ENCODE results near the gene LENEP. TPM values are rescaled to one million over a fixed set of nuclear protein-coding genes. Genes with fewer than 3 reads are reported as not detected.
"Not testable (repeated sequence)": the region's sequence is repeated elsewhere in the genome, so short reads cannot be mapped to it uniquely, and the experiment has no call there.

Gene LENEP
- total RNA-seq, 2 donors from 2014 or later: 0.77 to 0.97 TPM

GRCh38 chr1:154994591-154994990 is 1.2 kb downstream of the LENEP start:
- H3K4me3 Mint-ChIP-seq: no peak overlapping the region
- ATAC-seq (replicated peaks): no peak
- no peaks in the 10 kb centered on the region for H3K9me3 Mint-ChIP-seq
- peaks cover 29% of the 10 kb centered on the region for H3K36me3 Mint-ChIP-seq (ENCODE audit: low read depth)
- H3K4me1 Mint-ChIP-seq: peaks cover 31% of the 10 kb centered on the region
- H3K27me3 Mint-ChIP-seq: no peaks in the 10 kb centered on the region
- peak overlapping the region; percentile 71 for H3K27ac Mint-ChIP-seq

GRCh38 chr1:154995301-154995983 is 2.1 kb downstream of the LENEP start:
- not testable (repeated sequence) for H3K27me3 Mint-ChIP-seq
- peak overlapping the region; percentile 71 for H3K27ac Mint-ChIP-seq
- H3K4me1 Mint-ChIP-seq: peaks cover 38% of the 10 kb centered on the region

GRCh38 chr1:154996966-154997701 is 3.7 kb downstream of the LENEP start:
- Mint-ChIP-seq H3K4me3 (peak overlapping the region; percentile 91), H3K27me3 (no peaks in the 10 kb centered on the region), H3K9me3 (no peaks in the 10 kb centered on the region), H3K36me3 (ENCODE audit: low read depth) (peaks cover 10% of the 10 kb centered on the region), H3K4me1 (peaks cover 38% of the 10 kb centered on the region), H3K27ac (peak overlapping the region; percentile 58)
- no peak for ATAC-seq (replicated peaks)

More at GRCh38 chr1:154995301-154995983, 2.1 kb downstream of the LENEP start:
- peaks cover 20% of the 10 kb centered on the region for H3K36me3 Mint-ChIP-seq (ENCODE audit: low read depth)
- H3K9me3 Mint-ChIP-seq; ATAC-seq (replicated peaks); H3K4me3 Mint-ChIP-seq: not testable (repeated sequence)

- Mint-ChIP-seq H3K9me3 (no peaks in the 10 kb centered on the region), H3K27me3 (no peaks in the 10 kb centered on the region), H3K27ac (peak overlapping the region; percentile 52), H3K4me1 (peaks cover 38% of the 10 kb centered on the region), H3K4me3 (peak overlapping the region; percentile 91), H3K36me3 (ENCODE audit: low read depth) (peaks cover 13% of the 10 kb centered on the region)
- no peak for ATAC-seq (replicated peaks)
These were observed 4.9 kb downstream of the LENEP start for GRCh38 chr1:154998201-154998780.

GRCh38 chr1:154998818-154999570 is 5.6 kb downstream of the LENEP start:
- H3K27ac Mint-ChIP-seq: no peak overlapping the region
- H3K9me3 Mint-ChIP-seq: no peaks in the 10 kb centered on the region
- H3K4me1 Mint-ChIP-seq: peaks cover 37% of the 10 kb centered on the region
- peak overlapping the region; percentile 91 for H3K4me3 Mint-ChIP-seq
- ATAC-seq (replicated peaks): peak; percentile 1
- peaks cover 20% of the 10 kb centered on the region for H3K36me3 Mint-ChIP-seq (ENCODE audit: low read depth)
- no peaks in the 10 kb centered on the region for H3K27me3 Mint-ChIP-seq

GRCh38 chr1:154999571-155000410 is 6.4 kb downstream of the LENEP start:
- no peaks in the 10 kb centered on the region for H3K9me3 Mint-ChIP-seq
- H3K4me1 Mint-ChIP-seq: peaks cover 36% of the 10 kb centered on the region
- H3K4me3 Mint-ChIP-seq: peak overlapping the region; percentile 91
- H3K27ac Mint-ChIP-seq: peak overlapping the region; percentile 93
- H3K27me3 Mint-ChIP-seq: no peaks in the 10 kb centered on the region
- H3K36me3 Mint-ChIP-seq (ENCODE audit: low read depth): peaks cover 27% of the 10 kb centered on the region
- peak; percentile 19 for ATAC-seq (replicated peaks)

GRCh38 chr1:155000411-155000725 is 7.0 kb downstream of the LENEP start:
- peak overlapping the region; percentile 91 for H3K4me3 Mint-ChIP-seq
- H3K36me3 Mint-ChIP-seq (ENCODE audit: low read depth): peaks cover 30% of the 10 kb centered on the region
- no peak for ATAC-seq (replicated peaks)
- H3K27me3 Mint-ChIP-seq: no peaks in the 10 kb centered on the region
- H3K4me1 Mint-ChIP-seq: peaks cover 34% of the 10 kb centered on the region
- peak overlapping the region; percentile 93 for H3K27ac Mint-ChIP-seq
- no peaks in the 10 kb centered on the region for H3K9me3 Mint-ChIP-seq

- ATAC-seq (replicated peaks): peak; percentile 65
- Mint-ChIP-seq H3K9me3 (no peaks in the 10 kb centered on the region), H3K27me3 (no peaks in the 10 kb centered on the region), H3K36me3 (ENCODE audit: low read depth) (peaks cover 35% of the 10 kb centered on the region), H3K4me1 (peaks cover 31% of the 10 kb centered on the region), H3K27ac (peak overlapping the region; percentile 95), H3K4me3 (peak overlapping the region; percentile 91)
These were observed 7.5 kb downstream of the LENEP start for GRCh38 chr1:155000726-155001424.

GRCh38 chr1:155001425-155001674 is 8.0 kb downstream of the LENEP start:
- Mint-ChIP-seq H3K36me3 (ENCODE audit: low read depth) (peaks cover 40% of the 10 kb centered on the region), H3K27ac (peak overlapping the region; percentile 95), H3K4me3 (peak overlapping the region; percentile 91), H3K9me3 (no peaks in the 10 kb centered on the region), H3K4me1 (peaks cover 31% of the 10 kb centered on the region), H3K27me3 (no peaks in the 10 kb centered on the region)
- peak; percentile 33 for ATAC-seq (replicated peaks)

GRCh38 chr1:155001675-155002463 is 8.5 kb downstream of the LENEP start:
- peak; percentile 76 for ATAC-seq (replicated peaks)
- Mint-ChIP-seq H3K36me3 (ENCODE audit: low read depth) (peaks cover 42% of the 10 kb centered on the region), H3K27ac (peak overlapping the region; percentile 95), H3K4me1 (peaks cover 36% of the 10 kb centered on the region), H3K27me3 (no peaks in the 10 kb centered on the region), H3K4me3 (peak overlapping the region; percentile 91), H3K9me3 (no peaks in the 10 kb centered on the region)

- no peaks in the 10 kb centered on the region for H3K27me3 Mint-ChIP-seq
- ATAC-seq (replicated peaks): peak; percentile 1
- no peaks in the 10 kb centered on the region for H3K9me3 Mint-ChIP-seq
- peaks cover 31% of the 10 kb centered on the region for H3K4me1 Mint-ChIP-seq
- H3K27ac Mint-ChIP-seq: peak within 1 kb of the TSS; percentile 95
- peaks cover 42% of the 10 kb centered on the region for H3K36me3 Mint-ChIP-seq (ENCODE audit: low read depth)
- H3K4me3 Mint-ChIP-seq: peak within 1 kb of the TSS; percentile 91
These were observed 9.3 kb downstream of the LENEP start, which contains the start of gene ZBTB7B for GRCh38 chr1:155002464-155003226. Gene ZBTB7B (plus strand): TSS chr1:155002802. CDS start chr1:155014661, 11,859 bp downstream.

- Mint-ChIP-seq H3K9me3 (no peaks in the 10 kb centered on the region), H3K27me3 (no peaks in the 10 kb centered on the region), H3K4me3 (peak overlapping the region; percentile 91), H3K27ac (peak overlapping the region; percentile 95), H3K4me1 (peaks cover 25% of the 10 kb centered on the region), H3K36me3 (ENCODE audit: low read depth) (peaks cover 44% of the 10 kb centered on the region)
- no peak for ATAC-seq (replicated peaks)
These were observed 9.9 kb downstream of the LENEP start for GRCh38 chr1:155003227-155003765.

All from activated T-helper 17 cell treated with anti-CD3 and anti-CD28 coated beads, Interleukin-2, amount 50 U/mL, for 72 hours (primary cell).